Tibial nerve (tissue), 4 donors: ENCODE results near the gene RSRC1. TPM values are rescaled to one million over a fixed set of nuclear protein-coding genes. Genes with fewer than 3 reads are reported as not detected.

Experiments
- DNase-seq, 2 donors: peaks; one replicate each; pipeline ENCODE4 v3.0.0-alpha.2; 2019; ENCODE audit warnings: low spot score in 2 of 2
- H3K27ac ChIP-seq, 4 donors: fragments of 200-600 bp; sonication (generic) in 3 of 4; one replicate each; pipeline ENCODE4 v1.5.1; 2017 to 2019; ENCODE audit warnings: mild to moderate bottlenecking in 1 of 4
- H3K27me3 ChIP-seq, 2 donors: fragments of 200-600 bp; sonication (generic) in 1 of 2; one replicate each; pipeline versions ENCODE4 v1.5.1 to v1.6.0; 2017 to 2019
- H3K36me3 ChIP-seq, 3 donors: fragments of 200-600 bp; sonication (generic); one replicate each; pipeline ENCODE4 v1.5.1; 2018 to 2019
- H3K4me1 ChIP-seq, 4 donors: fragments of 200-600 bp; sonication (generic) in 3 of 4; one replicate each; pipeline ENCODE4 v1.5.1; 2017 to 2019
- H3K4me3 ChIP-seq, 4 donors: fragments of 200-600 bp; sonication (generic) in 3 of 4; one replicate each; pipeline ENCODE4 v1.5.1; 2017 to 2019; ENCODE audit warnings: mild to moderate bottlenecking in 1 of 4, moderate library complexity in 1 of 4
- H3K9me3 ChIP-seq, 4 donors: fragments of 200-600 bp; sonication (generic) in 3 of 4; one replicate each; pipeline ENCODE4 v1.5.1; 2017 to 2019
- CTCF ChIP-seq, 5 experiments: fragments of 200-600 bp in 3 of 5; fragments of 450-650 bp in 2 of 5; sonication (generic) in 3 of 5; IDR thresholded peaks; one replicate each; pipeline ENCODE4 v1.5.1; 2016 to 2019; ENCODE audit warnings: antibody characterized with exemption in 5 of 5, mild to moderate bottlenecking in 3 of 5, moderate library complexity in 2 of 5
- EP300 ChIP-seq, 2 donors: sonication (generic); formaldehyde crosslinking; IDR thresholded peaks; one replicate each; pipeline ENCODE4 v1.6.1; 2017; ENCODE audit warnings: antibody characterized with exemption in 2 of 2, mild to moderate bottlenecking in 1 of 2
- POLR2A ChIP-seq, 2 donors: fragments of 450-650 bp; IDR thresholded peaks; one replicate each; pipeline ENCODE4 v1.6.1; 2017; ENCODE audit warnings: antibody characterized with exemption in 2 of 2, mild to moderate bottlenecking in 2 of 2, moderate library complexity in 2 of 2
- WGBS, 2 donors: methylation state at CpG; one replicate each; pipeline ENCODE4 v1.1.5; 2018; 5-methylcytosine and 5-hydroxymethylcytosine counted together
- total RNA-seq, 4 donors: library from RNA; depleted of rRNA; stranded (reverse); fragments of >200 nt; gene quantifications; one replicate each; pipeline ENCODE4 v1.1.0, GENCODE V29; 2016

The RSRC1 gene
- total RNA-seq, 4 donors from 2014 or later: 58.2 to 70.5 (median 68.6) TPM

DNA sequence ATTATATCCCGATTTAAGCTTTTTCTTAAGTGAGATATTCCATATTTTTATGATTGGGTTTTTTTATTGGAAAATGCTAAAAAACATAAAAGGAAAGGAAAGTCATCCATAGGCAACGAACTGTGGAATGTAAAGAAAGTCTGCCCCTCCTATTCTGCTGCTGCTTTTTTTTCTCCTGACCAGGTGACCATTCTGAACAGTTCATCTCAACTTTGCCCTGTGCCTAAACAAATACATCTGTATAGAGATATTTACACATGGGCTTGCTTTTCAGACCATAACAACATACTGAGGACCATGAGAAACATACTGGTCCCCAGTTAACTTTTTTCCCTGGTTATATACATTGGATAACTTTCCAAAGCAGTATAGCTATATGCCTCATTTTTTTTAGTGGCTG, 442.2 kb downstream of the RSRC1 start:
- no peak for DNase-seq
- Histone ChIP-seq H3K9me3 (peaks cover 0 to 7% (median 0%) of the 10 kb centered on the region in 4 donors), H3K4me3 (no peak overlapping the region), H3K4me1 (no peaks in the 10 kb centered on the region), H3K27ac (no peak overlapping the region), H3K27me3 (no peaks in the 10 kb centered on the region), H3K36me3 (peaks cover 0 to 26% (median 0%) of the 10 kb centered on the region in 3 donors)
- WGBS, 2 donors: 89 to 90% methylated on average over 2 of the region's 2 CpGs
- TF ChIP-seq CTCF (IDR thresholded peaks at IDR 0.05): no peak
- TF ChIP-seq EP300 (IDR thresholded peaks at IDR 0.05): no peak
- no peak for TF ChIP-seq POLR2A (IDR thresholded peaks at IDR 0.05)

DNA sequence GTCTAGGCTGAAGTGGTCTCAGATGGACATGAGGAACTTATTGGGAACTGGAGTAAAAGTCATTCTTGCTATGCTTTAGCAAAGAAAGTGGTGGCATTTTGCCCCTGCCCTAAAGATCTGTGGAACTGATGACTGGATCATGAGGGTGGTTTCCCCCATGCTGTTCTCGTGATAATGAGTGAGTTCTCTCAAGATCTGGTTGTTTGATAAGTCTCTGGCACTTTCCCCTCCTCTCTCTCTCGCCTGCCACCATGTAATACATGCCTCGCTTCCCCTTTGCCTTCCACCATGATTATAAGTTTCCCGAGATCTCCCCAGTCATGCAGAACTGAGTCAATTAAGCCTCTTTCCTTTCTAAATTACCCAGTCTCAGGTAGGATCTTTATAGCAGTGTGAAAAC, 449.6 kb downstream of the RSRC1 start:
- no peak overlapping the region for H3K4me3 ChIP-seq
- no peaks in the 10 kb centered on the region for H3K9me3 ChIP-seq
- no peak for TF ChIP-seq EP300 (IDR thresholded peaks at IDR 0.05)
- TF ChIP-seq CTCF (IDR thresholded peaks at IDR 0.05): no peak
- no peak for TF ChIP-seq POLR2A (IDR thresholded peaks at IDR 0.05)
- no peak for DNase-seq
- WGBS, 2 donors: 85 to 86% methylated on average over 4 of the region's 4 CpGs
- no peaks in the 10 kb centered on the region for H3K4me1 ChIP-seq
- H3K27me3 ChIP-seq: no peaks in the 10 kb centered on the region
- H3K27ac ChIP-seq: no peak overlapping the region
- no peaks in the 10 kb centered on the region for H3K36me3 ChIP-seq

GRCh38 chr3:158560979-158561378, 451.1 kb downstream of the RSRC1 start:
- Histone ChIP-seq H3K27me3 (no peaks in the 10 kb centered on the region), H3K27ac (no peak overlapping the region), H3K4me1 (no peaks in the 10 kb centered on the region), H3K36me3 (no peaks in the 10 kb centered on the region), H3K4me3 (no peak overlapping the region), H3K9me3 (no peaks in the 10 kb centered on the region)
- DNase-seq: no peak
- TF ChIP-seq CTCF (IDR thresholded peaks at IDR 0.05) (no peak), EP300 (IDR thresholded peaks at IDR 0.05) (no peak), POLR2A (IDR thresholded peaks at IDR 0.05) (no peak)
- 94 to 100% methylated on average over 1 of the region's 1 CpG for WGBS, 2 donors

DNA sequence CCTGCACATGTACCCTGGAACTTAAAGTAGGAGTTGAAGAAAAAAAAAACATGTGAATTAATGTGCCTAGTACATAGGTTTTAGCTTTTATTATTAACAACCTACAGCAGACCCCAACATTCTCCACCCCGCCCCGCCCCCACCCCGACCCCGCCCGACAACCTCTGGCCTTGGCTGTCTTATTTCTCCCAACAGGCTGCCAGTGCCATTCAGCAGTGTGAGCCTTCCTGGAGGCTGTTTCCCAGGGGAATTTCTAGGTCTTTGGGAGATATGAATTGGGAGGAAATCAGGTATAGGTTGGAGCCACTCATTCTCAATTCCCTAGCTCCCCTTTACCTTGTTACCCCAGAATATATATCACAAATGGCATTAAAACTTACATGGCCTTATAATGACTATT, 452.8 kb downstream of the RSRC1 start:
- H3K4me3 ChIP-seq: no peak overlapping the region
- 74 to 82% methylated on average over 5 of the region's 5 CpGs for WGBS, 2 donors
- H3K27me3 ChIP-seq: peaks cover 0 to 4% of the 10 kb centered on the region in 2 donors
- no peak for DNase-seq
- H3K36me3 ChIP-seq: no peaks in the 10 kb centered on the region
- H3K4me1 ChIP-seq: no peaks in the 10 kb centered on the region
- H3K9me3 ChIP-seq: no peaks in the 10 kb centered on the region
- no peak overlapping the region for H3K27ac ChIP-seq
- TF ChIP-seq CTCF (IDR thresholded peaks at IDR 0.05): no peak
- no peak for TF ChIP-seq EP300 (IDR thresholded peaks at IDR 0.05)
- no peak for TF ChIP-seq POLR2A (IDR thresholded peaks at IDR 0.05)

DNA sequence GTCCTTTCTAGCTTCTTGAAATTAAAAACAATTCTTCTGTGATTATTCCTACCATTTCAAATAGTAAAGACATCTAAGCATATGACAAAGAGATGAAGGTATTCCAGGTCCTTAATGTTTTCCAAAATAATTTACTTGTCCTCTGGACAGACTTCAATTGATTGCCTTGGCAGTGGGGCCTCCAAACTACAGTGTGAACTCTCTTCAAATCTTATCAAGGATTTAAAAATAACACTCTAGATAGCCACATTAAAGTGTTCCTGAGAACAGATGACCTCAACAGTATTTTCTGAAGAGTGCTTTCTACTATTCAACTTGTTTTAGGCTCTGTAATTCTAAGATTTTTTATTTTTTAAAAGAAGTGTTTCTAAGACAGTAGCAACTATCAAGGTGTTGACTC, 453.2 kb downstream of the RSRC1 start:
- no peaks in the 10 kb centered on the region for H3K36me3 ChIP-seq
- H3K4me1 ChIP-seq: no peaks in the 10 kb centered on the region
- H3K9me3 ChIP-seq: no peaks in the 10 kb centered on the region
- TF ChIP-seq POLR2A (IDR thresholded peaks at IDR 0.05): no peak
- TF ChIP-seq CTCF (IDR thresholded peaks at IDR 0.05): no peak
- no peak for TF ChIP-seq EP300 (IDR thresholded peaks at IDR 0.05)
- no peak overlapping the region for H3K4me3 ChIP-seq
- no peak overlapping the region for H3K27ac ChIP-seq
- DNase-seq: no peak
- H3K27me3 ChIP-seq: peaks cover 0 to 4% of the 10 kb centered on the region in 2 donors
